Measurements from ENCODE around the gene GNB1L.

Gene GNB1L

GRCh38 chr22:19772673-19773469 is 81.8 kb downstream of the GNB1L start:
- DNase-seq, result no peak

DNA sequence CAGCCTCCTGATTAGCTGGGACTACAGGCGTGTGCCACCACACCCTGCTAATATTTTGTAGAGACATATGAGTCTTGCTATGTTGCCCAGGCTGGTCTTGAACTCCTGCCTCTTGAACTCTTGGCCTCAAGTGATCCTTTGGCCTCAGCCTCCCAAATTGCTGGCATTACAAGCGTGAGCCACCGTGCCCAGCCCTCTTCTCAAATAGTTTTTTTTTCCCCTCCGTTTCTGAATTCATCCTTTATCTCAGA is 82.3 kb downstream of the GNB1L start:
- DNase-seq, result no peak

GRCh38 chr22:19770349-19771220 is 84.1 kb downstream of the GNB1L start:
- no peak for DNase-seq

GRCh38 chr22:19769393-19769715 is 85.3 kb downstream of the GNB1L start:
- no peak for DNase-seq

GRCh38 chr22:19767427-19768341 is 87.0 kb downstream of the GNB1L start:
- DNase-seq, result no peak

GRCh38 chr22:19766511-19767426 is 87.9 kb downstream of the GNB1L start:
- peak; percentile 42 for DNase-seq

DNA sequence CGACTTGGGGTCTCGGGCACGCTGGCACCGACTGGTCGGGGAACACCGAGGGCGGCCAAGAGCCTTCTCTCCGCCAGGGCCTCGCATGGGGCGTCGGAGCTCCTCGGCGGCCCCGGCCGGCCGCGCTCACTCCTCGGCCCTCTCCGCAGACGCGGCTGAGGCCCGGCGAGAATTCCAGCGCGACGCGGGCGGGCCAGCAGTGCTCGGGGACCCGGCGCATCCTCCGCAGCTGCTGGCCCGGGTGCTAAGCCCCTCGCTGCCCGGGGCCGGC is 88.5 kb downstream of the GNB1L start:
- no peak for DNase-seq

DNA sequence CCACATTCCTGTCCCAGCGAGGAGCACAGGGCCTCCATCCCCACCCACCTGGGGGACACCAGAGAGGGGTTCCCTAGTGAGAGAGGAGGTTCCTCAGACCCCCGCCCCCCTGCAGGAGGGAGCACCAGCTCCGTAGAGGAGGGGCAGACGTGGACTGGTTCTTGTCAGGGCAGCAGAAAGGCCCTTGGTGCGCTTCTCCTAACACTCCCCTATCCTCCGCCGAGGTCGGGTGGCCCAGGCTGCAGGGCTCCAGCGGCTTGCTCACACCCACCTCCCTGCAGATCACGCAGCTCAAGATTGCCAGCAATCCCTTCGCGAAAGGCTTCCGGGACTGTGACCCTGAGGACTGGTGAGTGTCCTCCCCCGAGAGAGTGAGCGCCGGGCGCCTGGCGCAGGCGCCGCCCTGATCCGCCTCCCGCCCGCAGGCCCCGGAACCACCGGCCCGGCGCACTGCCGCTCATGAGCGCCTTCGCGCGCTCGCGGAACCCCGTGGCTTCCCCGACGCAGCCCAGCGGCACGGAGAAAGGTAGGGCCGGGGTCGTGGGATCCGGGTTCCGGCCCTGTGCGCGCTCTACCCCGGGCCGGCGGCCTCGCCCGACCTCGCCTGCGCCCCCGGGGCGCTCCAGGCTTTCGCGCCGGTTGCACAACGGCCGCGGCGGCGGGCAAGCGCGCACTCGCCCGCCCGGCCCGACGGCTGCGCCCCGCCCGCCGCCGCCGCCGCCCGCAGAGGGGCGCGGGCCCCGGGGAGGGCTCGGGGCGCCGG is 89.0 kb downstream of the GNB1L start:
- DNase-seq, result no peak

DNA sequence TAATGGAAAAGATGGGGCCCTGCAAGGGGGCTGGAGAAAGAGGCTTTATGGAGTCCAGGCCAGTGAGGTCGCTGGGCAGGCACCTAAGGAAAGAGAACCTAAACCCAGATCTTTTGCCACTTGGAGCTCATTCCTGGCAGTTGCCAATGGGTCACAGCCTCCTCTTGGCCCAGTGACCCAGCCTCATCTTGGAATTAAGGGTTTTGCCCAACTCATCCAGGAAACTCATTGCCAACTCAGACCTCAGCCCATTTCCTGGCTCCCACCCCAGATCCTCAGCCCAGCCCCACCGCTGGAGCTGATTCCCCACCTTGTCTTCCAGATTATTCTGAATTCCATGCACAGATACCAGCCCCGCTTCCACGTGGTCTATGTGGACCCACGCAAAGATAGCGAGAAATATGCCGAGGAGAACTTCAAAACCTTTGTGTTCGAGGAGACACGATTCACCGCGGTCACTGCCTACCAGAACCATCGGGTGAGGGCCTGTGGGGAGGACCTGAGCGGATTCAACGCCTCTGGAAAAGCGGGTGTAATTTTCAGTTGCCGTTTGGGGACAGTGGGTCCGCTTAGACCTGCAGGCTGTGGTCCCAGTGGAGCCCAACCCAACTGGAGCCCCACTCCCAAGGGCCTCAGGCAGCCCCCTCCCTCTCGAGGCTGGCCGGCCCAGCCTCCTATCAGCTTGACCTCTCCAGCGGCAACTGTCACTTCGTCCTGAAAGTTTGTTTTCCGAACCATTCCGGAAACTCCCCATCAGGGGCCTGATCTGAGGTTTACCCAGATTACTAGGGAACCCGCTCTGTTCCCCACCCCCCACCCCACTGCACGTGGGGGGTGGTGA is 89.8 kb downstream of the GNB1L start:
- DNase-seq, result no peak

DNA sequence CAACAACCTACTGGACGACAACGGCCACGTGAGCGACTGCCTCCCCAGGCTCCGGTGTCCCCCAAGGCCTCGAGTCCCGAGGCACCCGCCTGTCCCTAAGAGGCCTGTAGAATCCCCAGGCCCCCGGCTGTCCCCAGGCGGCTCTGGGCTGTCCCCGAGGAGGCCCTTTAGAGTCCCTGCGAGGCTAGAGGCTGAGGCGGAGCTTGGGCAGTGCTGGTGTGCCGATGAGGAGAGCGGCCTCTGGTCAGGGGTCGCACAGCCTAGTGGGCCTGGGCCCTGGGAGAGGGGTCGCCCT is 90.4 kb downstream of the GNB1L start:
- DNase-seq, result no peak

DNA sequence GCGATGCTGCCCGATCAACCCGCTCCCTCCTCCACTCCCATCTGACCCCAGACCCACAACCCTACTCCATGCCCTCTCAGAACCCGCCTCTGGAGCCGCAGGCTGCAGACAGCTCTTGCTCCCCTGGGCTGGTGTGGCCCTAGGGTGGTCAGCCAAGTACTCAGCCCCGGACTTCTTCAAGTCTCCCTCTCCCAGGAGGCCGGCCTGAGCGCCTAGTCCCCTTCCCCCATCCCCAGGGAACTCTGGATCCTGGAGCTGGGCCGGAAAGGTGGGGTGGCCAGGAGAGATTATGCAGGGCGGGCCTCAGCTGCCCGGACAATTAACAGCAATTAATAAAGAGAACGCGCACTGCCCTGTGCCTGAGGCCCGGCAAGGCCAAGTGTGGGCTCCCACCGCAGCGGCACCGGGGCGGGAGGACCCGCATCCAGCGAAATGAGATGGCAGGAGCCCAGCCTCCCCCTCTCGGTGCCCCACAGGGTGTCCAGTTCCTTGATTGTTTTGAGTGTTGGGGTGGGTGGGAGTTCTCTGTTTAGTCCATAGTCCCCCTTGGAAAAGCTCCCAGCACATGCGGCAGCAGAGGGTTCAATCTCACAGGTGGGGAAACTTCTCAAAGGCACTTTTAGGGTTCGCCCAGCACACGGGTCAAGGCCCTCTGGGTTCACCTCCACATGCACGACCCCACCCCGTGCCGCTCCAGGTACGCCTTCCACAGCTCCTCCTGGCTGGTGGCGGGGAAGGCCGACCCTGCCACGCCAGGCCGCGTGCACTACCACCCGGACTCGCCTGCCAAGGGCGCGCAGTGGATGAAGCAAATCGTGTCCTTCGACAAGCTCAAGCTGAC is 91.0 kb downstream of the GNB1L start:
- DNase-seq, result no peak

DNA sequence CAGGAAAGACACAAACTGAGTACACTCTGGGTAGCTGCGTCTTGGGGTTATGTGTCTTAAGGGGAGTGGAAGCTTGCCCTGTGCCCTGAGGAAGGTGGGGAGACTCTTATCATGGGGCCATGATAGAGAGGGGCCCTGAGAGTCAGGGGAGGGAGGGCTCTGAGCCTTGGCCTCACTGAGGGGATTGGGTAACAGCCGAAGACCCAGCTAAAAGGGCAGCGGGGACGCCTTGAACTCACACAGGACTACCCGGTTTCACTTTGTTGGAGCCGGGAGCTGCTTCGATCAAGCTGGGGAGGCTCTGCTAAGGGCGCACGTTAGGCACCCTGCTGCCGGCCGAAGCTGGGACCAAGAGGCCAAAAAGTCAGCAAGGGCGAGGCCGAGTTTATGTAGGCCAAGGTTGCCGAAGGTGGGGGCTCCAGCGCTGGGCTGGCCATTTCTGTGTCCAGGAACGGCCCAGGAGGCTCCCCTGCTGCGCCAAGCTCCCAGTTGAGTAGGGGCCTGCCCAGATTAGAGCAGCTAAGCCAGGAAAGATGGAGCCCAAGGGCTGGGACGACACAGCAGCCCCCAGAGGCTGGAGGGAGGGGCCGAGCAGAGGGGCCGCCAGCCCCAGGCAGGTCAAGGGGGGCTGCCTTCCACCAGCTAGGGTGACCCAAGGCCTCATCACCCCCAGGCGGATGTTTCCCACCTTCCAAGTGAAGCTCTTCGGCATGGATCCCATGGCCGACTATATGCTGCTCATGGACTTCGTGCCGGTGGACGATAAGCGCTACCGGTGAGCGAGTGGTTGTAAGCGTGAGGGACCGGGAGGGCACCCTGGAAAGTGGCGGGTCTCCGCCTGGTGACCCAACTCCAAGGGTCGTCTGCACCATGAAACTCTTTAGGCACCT is 91.9 kb downstream of the GNB1L start:
- DNase-seq, result no peak

DNA sequence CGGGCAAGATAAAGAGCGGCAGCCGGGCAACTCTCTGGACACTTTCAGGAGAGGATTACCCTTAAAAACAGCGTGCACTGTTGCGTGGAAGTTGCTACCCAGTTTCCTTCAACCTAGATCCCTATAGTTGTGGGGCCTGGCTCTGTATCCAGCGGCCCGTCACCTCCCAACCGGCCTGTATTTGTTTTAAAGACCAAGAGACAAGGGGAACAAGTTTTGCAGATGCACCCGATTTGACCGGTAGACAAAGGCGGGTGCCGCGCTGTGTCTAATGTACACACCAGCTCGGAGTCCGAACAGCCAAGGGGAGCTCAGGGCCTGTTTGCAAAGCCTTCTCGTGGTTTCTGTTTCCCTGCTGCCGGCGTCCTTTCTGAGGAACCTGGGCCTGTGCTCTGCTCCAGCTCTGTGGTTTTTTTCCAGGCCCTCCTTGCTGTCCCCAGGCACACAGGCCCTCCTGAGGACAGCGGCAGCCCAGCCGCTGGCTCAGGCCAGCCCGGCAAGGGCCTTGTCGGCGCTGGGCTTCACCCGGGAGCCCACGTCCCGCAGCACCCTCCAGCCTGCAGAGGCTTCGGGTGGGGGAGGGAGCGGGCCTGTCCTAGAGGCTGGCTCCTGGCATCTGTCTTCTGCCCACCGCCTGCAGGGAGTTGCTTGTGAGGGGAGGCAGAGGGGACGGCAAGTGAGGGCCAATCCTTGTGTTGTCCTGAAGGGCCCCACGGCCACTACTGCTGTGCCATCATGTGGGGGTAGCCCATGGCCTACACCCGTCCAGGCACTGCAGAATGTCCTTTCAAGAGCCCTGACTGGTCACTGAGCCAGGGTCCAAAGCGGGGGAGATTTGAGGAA is 92.7 kb downstream of the GNB1L start:
- no peak for DNase-seq

DNA sequence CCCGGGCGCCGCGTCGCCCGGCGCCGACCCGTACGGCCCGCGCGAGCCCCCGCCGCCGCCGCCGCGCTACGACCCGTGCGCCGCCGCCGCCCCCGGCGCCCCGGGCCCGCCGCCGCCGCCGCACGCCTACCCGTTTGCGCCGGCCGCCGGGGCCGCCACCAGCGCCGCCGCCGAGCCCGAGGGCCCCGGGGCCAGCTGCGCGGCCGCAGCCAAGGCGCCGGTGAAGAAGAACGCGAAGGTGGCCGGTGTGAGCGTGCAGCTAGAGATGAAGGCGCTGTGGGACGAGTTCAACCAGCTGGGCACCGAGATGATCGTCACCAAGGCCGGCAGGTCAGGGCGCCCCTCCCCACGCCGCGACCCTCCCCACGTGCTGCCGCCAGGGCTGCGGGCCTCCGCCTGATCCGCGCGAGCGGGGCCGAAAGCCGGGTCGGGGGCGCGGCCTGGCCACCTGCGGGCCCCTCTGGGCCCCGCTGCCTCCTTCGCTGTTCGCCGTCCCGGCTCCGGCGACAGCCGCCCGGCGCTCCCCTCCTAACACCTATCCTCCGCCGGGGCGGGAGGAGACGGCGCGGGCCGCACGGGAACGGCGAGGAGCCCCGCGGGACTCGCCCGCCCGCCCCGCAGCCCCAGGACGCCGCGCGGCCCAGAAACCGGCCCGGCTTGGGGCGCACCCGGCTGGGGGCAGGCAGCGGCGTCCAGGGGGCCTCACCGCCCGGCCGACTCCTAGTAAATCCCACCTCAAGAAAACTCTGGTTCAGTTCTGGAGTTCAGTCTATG is 93.5 kb downstream of the GNB1L start:
- DNase-seq, result no peak

DNA sequence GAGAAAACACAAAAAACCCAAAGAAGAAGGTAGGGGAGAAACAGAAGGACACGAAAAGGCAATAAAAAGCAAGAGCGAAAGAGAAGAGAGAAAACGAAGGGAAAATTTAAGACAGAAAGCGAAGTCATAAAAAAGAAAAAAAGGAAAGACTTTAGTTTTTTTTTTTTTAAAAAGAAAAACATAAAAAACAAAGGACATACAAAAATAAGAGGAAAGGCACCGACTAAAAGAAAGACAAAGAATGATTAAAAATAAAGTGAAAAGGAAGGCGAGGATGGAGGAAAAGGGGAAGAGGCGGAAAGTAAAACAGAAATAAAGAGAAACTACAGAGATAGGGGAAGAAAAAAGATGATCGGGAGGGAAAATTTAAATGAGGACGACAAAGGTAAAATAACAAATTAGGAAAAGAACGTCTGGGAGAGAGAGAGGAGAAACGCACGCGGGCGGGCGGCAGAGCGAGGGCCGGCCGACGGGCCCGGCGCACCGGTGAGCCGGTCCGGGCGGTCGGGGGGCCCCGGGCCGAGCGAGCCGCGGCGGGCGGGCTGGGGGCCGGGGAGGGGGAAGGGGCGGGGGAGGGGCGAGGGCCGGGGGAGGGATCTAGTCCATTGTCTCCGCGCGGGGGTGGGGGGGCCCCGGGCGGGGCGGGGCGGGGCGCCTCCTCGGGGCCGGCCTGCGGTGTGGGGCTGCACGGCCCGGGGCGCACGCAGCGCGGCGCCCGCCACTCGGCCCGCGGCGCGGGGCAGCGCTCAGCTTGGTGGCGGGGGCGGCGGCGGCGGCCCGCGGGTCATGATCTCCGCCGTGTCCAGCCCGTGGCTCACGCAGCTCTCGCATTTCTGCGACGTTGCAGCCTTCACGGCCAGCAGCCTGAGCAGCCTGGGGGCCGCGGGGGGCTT is 94.4 kb downstream of the GNB1L start, which contains the start of gene TBX1:
Gene TBX1, plus strand, starts transcription at position 721 of the 893 bp plus-strand sequence. Its CDS starts 66 bp downstream, at position 787.
- DNase-seq, result no peak

DNA sequence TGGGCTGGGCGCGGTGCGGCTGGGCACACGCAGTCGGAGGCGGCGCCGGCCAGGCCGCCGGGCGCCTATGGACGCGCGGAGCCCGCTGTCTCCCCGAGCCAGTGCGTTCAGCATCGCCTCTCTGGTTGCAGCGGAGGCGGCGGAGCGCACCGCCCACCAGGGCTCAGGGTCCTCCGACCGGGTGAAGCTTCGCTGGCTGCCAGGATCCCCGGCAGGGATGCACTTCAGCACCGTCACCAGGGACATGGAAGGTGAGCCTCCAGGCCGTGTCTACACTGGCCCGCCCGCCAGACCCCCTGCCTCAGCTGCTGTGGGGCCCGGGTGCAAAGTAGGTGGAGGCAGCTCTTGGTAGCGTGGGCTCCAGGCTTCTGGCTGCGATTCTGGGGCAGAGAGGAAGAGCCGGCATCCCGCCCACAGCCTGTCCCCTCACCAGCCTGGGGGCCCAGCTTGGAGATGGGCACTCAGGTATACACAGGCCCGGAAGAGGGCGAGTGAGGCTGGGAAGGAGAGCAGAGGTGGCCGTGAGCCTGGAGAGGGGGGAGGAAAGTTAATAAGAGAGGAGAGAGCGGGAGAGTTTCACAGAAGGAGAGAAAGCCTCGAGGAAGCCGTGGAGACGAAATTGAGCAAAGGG is 95.1 kb downstream of the GNB1L start:
- no peak for DNase-seq

All from SIG-M5 (cell line).